Hematopoietic multipotent progenitor cell treated with erythropoietin and hydrocortisone succinate and interleukin-3 and kit ligand, for 4 days (in vitro differentiated cells): ENCODE results near the gene ZNF23.
"Not testable (repeated sequence)": the region's sequence is repeated elsewhere in the genome, so short reads cannot be mapped to it uniquely, and the experiment has no call there.

Source experiments
- DNase-seq: peaks from one replicate; pipeline ENCODE4 v3.0.0-alpha.2; 2015

The ZNF23 gene

DNA sequence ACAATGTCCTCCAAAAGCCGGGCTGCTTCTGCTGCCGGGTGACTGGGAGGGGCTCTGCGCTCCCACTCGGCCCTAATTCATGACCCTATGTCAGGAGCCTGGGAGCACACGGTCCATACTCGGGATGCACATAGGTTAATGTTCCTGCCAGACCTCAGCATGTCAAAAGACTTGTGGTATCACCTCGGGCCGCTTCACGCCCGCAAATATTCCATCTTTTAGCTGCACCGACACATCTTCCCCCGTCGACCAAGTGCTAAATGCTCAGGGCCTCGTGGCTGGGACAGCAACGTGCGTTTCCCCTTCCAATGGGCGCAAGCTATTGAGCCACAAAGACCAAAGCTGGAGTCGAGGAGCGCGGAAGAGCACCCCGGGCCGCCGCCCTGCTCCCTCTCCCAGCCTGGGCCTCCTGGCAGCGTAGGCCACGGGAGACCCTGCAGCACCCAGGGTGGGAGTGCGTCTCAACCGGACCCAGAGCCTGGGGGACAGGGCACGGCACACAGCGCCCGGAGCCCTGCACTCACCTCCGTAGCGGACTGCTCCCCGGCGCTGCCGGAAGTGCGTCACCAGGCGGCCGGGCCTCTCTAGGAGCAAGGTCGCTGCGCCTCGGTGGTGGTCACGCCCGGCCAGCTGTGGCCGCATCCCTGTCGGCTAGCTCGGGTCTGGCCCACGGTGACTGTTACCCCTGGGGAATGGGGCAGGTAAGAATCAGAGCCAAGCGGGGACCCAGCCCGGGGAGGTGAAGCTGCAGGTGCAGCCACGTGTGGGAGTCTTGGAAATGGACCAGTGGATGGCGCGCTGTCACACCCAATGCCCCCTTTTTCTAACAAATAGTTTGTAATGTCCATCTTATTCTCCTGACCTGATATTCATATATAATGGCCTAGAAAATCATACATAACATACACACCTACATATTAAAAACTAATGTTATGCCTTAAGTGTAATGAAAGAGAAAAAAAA is at the start of gene ZNF23:
Gene ZNF23, minus strand, starts transcription at position 562 of the 963 bp plus-strand sequence. CDS start 5,451 bp downstream, outside the sequence.
- peak; percentile 89 for DNase-seq

- DNase-seq, result no peak
Observed at GRCh38 chr16:71507061-71507460, 45.0 kb upstream of the ZNF23 start.

- no peak for DNase-seq
Observed at GRCh38 chr16:71504901-71505300, 42.9 kb upstream of the ZNF23 start.

DNA sequence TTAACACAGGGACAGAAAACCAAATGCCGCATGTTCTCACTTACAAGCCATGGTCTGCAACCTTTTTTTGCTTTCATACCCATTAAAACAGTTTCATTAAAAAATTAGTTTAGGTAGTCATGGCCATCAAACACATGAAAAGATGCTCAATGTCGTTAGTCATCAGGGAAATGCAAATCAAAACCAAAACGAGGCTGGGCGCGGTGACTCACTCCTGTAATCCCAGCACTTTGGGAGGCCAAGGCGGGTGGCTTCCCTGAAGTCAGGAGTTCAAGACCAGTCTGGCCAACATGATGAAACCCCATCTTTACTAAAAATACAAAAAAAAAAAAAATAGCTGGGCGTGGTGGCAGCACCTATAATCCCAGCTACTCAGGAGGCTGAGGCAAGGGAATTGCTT is 42.0 kb upstream of the ZNF23 start:
- not testable (repeated sequence) for DNase-seq

GRCh38 chr16:71501547-71501946 is 39.5 kb upstream of the ZNF23 start:
- DNase-seq, result peak; percentile 13

GRCh38 chr16:71500964-71501363 is 38.9 kb upstream of the ZNF23 start:
- peak; percentile 14 for DNase-seq

DNA sequence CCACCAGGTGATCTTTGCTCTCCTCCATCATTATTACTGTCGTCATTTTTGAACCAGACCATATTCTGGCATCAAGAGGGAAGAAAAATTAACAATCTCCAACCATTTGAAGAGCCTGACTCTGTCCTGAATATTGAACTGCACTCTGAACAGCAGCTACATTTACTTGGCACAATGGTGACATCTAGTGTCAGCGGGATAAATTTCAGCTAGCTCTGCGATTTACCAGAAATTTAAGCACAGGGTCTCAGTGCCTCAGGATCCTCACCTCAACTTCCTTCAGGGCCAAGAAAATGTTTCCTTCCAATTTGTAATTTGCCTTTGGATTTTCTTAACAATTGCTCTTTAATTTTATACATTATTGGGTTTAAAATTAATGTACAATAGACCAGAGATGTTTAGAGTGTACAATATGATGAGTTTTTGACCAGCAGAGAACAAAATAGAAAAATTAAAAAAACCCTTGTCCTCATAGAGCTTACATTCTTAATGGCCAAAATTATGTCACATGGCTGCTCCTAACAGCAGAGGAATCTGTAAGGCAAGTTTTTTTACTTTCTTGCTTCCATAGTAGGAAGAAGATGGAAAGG is 37.8 kb upstream of the ZNF23 start:
- peak; percentile 82 for DNase-seq

DNA sequence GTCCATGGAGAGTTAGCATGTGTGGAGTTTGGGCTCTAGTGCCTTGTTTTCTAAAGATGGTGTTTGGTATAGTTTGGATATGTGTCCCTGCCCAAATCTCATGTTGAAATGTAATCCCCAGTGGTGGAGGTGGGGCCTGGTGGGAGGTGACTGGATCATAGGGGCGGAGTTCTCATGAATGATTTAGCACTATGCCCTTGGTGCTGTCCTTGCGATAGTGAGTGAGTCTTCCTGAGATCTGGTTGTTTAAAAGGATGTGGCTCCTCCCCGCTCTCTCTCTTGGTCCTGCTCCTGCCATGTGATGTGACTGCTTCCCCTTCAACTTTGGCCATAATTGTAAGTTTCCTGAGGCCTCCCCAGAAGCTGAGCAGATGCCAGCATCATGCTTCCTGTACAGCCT is 36.0 kb upstream of the ZNF23 start:
- DNase-seq, result no peak

DNA sequence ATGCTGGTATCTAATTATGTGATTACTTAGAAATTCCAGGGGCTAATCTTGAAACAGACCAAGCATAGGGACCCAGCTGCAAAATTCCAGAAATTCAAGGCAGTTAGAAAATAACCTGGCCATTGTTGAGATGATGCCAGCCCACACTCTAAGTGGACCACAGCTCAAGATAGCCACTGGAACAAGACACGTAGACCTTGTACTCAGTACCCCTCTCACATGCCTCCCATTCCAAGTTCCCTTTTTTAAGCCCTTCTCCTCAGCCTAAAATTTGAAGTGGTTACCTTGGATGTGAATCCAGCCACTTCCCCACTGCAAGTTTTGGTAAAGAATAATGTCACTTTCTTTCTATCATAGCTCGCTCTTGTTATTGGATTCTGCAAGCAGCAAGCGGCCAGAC is 31.2 kb upstream of the ZNF23 start:
- DNase-seq, result peak; percentile 20

DNA sequence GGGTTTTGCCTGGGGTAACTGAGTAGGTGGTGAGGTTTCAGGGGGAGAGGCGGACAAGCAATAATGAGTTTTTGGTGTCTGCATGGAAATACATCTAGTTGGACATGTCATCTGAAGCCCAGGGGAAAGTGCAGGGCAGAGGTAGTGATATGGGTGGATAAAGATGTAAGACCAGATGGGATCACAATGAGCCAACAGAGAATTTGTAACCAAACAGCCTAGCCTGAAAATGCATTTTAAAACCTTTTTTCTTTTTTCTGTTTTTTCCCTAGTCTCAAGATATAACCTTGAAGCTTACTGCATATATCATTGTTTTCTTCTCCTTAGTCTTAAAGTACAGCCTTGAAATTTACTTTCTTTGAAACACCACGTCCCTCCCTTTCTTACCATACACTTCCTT is 30.7 kb upstream of the ZNF23 start:
- DNase-seq, result peak; percentile 20

- no peak for DNase-seq
Observed at GRCh38 chr16:71491054-71491453, 29.0 kb upstream of the ZNF23 start.

DNA sequence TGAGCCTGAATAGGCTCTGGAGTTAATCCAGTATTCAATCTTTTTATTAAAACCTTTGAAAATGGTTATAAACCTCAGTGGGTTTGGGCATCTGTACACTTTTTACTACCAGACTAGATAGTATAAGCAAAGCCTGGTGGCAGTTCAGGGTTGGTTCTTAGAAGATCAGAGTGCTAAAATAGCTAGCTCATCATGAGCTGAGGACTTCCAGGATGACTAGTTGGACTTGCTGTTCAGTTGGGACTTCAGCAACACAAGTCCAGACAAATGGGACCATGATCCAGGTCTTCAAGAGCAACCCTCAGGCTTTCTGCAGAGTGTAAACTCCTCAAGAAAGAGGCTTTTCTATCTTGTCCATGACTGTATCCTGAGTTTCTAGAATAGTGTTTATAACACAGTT is 28.3 kb upstream of the ZNF23 start:
- DNase-seq, result no peak

DNA sequence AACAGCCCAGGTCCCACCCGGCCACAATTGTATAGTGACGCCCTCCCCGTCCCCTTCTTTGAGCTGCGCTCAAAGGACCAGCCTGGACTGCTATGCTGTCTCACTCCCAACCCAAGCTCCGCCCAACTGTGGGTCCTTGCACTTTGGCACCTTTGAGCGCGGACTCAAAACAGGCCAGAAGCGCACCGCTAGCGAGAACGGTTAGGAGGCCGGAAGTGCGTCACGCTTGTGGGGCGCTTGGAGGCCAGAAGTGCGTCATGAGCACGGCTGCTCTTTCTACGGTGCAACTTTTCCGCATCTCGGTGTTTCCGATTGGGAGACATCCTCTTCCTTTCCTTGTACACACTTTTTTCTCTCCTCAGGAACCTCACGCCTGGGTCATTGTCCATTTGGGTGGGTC is 27.1 kb upstream of the ZNF23 start, which contains the start of gene ZNF19:
Gene ZNF19, minus strand, starts transcription at position 203 of the 400 bp plus-strand sequence. CDS start 7,210 bp downstream, outside the sequence.
- DNase-seq, result no peak

GRCh38 chr16:71484006-71484893 is 22.2 kb upstream of the ZNF23 start:
- peak; percentile 94 for DNase-seq

DNA sequence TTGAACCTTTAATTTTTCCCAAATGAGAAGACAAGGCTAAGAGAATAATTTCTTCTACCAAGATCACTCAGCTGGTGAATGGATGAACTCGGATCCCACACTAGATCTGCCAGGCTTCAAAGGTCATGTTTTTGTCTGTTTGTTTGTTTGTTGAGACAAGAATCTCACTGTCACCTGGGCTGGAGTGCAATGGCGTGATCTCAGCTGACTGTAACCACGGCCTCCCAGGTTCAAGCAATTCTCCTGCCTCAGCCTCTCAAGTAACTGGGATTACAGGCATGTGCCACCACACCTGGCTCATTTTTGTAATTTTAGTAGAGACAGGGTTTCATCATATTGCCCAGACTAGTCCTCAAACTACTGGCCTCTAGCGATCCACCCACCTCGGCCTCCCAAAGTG is 20.5 kb upstream of the ZNF23 start:
- no peak for DNase-seq

- no peak for DNase-seq
Observed at GRCh38 chr16:71480956-71481355, 18.9 kb upstream of the ZNF23 start.

GRCh38 chr16:71479420-71479819 is 17.4 kb upstream of the ZNF23 start:
- peak; percentile 83 for DNase-seq

GRCh38 chr16:71476457-71477124 is 14.5 kb upstream of the ZNF23 start:
- no peak for DNase-seq

GRCh38 chr16:71474864-71475263 is 12.8 kb upstream of the ZNF23 start:
- no peak for DNase-seq

- no peak for DNase-seq
Observed at GRCh38 chr16:71473891-71474290, 11.8 kb upstream of the ZNF23 start.

DNA sequence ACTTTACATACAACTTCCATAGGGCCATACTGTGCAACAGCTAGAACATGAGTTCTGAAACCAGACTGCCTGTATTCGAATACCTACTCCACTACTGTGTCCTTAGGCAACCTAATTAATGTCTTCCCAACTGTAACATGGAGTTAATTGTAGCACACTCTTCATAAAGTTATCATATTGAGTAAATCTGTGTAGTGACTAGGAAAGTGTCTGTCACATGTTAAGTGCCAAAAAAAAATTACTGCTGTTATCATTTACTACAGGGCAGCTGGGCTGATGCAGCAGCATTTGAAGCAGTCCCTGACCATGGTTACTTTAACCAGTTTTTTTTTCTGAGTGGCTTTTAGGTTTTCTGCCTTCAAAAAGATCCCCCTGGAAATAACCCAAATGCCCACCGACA is 10.9 kb upstream of the ZNF23 start:
- DNase-seq, result no peak

- DNase-seq, result no peak
Observed at GRCh38 chr16:71472051-71472450, 10.0 kb upstream of the ZNF23 start.
